Mesendoderm (in vitro differentiated cells): ENCODE measurements around the gene PLXND1.
A peak's percentile ranks its signal among the peaks of the same experiment; 100 is the strongest.

Source experiments
- DNase-seq: peaks from one replicate; pipeline ENCODE4 v3.0.0; 2013
- H2AK5ac ChIP-seq: 2 replicates; pipeline ENCODE4 v1.6.1; 2013; ENCODE audit warnings: low read length, inconsistent platforms
- H2BK120ac ChIP-seq: 2 replicates; pipeline ENCODE4 v1.6.1; 2013; ENCODE audit warnings: low read depth, mild to moderate bottlenecking, low read length, moderate library complexity, mixed read lengths
- H2BK15ac ChIP-seq: replicated peaks from 2 replicates; pipeline ENCODE4 v1.6.1; 2013; ENCODE audit warnings: low read depth, mild to moderate bottlenecking, moderate library complexity
- H2BK5ac ChIP-seq: 2 replicates; pipeline ENCODE4 v1.6.1; 2013; ENCODE audit warnings: low read length, inconsistent platforms
- H3K18ac ChIP-seq: 2 replicates; pipeline ENCODE4 v1.6.1; 2013; ENCODE audit warnings: mild to moderate bottlenecking, low read length, mixed read lengths
- H3K23ac ChIP-seq: one replicate; pipeline ENCODE4 v1.6.1; 2013; ENCODE audit warnings: low read length
- H3K27ac ChIP-seq: 2 replicates; pipeline ENCODE4 v1.5.1; 2013; ENCODE audit warnings: low read depth, mild to moderate bottlenecking, inconsistent platforms, low read length, moderate library complexity
- H3K27me3 ChIP-seq: 2 replicates; pipeline ENCODE4 v1.6.1; 2013; ENCODE audit warnings: low read length, control low read depth, mild to moderate bottlenecking, inconsistent platforms; ENCODE audit not compliant: insufficient read depth, poor library complexity
- H3K36me3 ChIP-seq: 2 replicates; pipeline ENCODE4 v1.6.1; 2013; ENCODE audit warnings: low read length, inconsistent platforms; ENCODE audit not compliant: control insufficient read depth, insufficient read depth
- H3K4ac ChIP-seq: one replicate; pipeline ENCODE4 v1.6.1; 2013; ENCODE audit warnings: low read depth, mild to moderate bottlenecking, low read length, moderate library complexity
- H3K4me1 ChIP-seq: 2 replicates; pipeline ENCODE4 v1.6.1; 2013; ENCODE audit warnings: low read depth, low read length, inconsistent platforms; ENCODE audit not compliant: control insufficient read depth
- H3K4me2 ChIP-seq: 2 replicates; pipeline ENCODE4 v1.6.1; 2013; ENCODE audit warnings: low read length
- H3K4me3 ChIP-seq: 2 replicates; pipeline ENCODE4 v1.5.1; 2013; ENCODE audit warnings: mild to moderate bottlenecking, low read length
- H3K56ac ChIP-seq: one replicate; pipeline ENCODE4 v1.6.1; 2013; ENCODE audit warnings: low read length
- H3K79me1 ChIP-seq: 2 replicates; pipeline ENCODE4 v1.6.1; 2013; ENCODE audit warnings: low read length, inconsistent platforms
- H3K79me2 ChIP-seq: 2 replicates; pipeline ENCODE4 v1.6.1; 2013; ENCODE audit warnings: mild to moderate bottlenecking, low read length; ENCODE audit not compliant: control insufficient read depth, insufficient read depth
- H3K9ac ChIP-seq: 2 replicates; pipeline ENCODE4 v1.6.1; 2013; ENCODE audit warnings: low read length, inconsistent platforms
- H4K5ac ChIP-seq: one replicate; pipeline ENCODE4 v1.6.1; 2013; ENCODE audit warnings: low read length
- H4K8ac ChIP-seq: one replicate; pipeline ENCODE4 v1.6.1; 2013; ENCODE audit warnings: low read depth, mild to moderate bottlenecking, control low read depth, low read length, moderate library complexity
- WGBS: extraction: QIAGEN DNeasy Blood & Tissue Kit; methylation state at CpG from one replicate; pipeline ENCODE4 v1.1.7; 2013; ENCODE audit warnings: low lambda C conversion rate, missing lambda C conversion rate; ENCODE audit not compliant: insufficient coverage; ENCODE audit errors: extremely low coverage; 5-methylcytosine and 5-hydroxymethylcytosine counted together

The PLXND1 gene

DNA sequence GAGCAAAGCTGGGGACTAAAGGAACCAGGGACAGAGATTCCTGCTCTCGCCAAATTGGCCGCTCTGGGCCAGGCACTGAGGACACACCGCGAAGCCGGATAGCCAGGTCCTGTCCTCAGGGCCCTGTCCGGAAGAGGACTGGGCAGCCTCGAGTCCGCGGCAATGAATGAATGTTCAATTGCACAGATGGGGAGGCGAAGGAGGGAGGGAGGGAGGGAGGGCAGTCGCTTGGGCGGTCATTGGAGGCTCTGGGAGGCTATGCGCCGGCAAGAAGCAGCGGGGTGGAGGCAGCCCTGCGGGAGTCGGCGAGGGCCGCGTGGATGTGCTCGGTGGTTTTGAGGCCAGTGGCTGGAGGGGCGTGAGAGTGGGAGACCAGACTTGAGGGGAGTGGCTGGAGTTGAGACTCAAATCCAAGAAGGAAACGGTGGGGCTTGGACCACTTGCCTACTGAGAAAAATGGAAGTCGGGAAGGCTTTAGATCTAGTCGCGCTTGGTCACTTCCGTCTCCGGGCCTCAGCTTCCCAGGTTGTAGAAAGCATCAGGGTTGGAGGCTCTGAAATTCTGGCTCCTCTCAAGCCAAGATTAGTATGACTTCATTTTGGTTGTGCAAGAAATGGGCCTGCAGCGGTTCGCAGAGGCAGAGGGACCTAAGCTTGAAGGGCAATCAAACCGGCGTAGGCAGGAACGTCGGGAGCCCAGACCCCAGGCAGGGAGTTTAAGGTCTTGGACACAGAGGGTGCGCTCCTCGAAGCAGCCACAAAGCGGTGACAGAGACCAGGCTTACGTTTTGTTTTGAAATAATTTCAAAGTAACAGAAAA is 21.1 kb upstream of the PLXND1 start:
- no CpG with 5 or more reads among the region's 38 CpGs for WGBS

DNA sequence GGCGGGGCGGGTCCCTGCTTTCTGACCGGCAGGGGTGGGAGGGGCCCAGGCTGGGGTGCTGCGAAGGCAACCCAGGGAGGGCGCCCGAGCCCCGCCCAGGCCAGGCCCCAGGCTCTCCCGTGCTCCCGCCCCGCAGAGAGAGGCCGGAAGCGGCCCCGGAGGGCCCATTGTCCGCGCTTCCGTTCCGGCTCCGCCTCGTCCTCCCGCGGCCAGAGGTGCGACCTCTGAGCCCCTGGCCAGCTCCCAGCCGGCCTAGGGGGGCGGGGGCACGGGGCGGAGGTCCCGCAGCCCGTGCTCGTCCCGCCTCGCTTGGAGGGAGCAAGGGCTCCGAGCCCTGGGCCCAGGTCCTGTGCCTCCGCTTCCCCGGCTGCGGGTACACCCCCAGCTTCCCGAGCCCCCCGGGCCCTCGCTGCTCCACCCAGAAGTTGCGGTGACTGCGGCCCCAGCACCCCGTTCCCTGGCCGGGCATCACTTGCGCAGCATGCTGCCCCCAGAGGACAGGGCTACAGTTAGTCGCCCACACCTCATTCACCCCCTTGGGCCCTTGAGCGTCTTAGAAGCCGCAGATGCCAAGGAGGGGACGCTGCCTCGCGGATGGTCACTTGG is 20.4 kb upstream of the PLXND1 start:
- no peaks in the 10 kb centered on the region for H3K79me2 ChIP-seq
- peak; percentile 94 for DNase-seq

More for the DNA sequence above, 21.1 kb upstream of the PLXND1 start:
- Histone ChIP-seq H3K9ac (peak overlapping the region; percentile 99), H3K4me2 (peak overlapping the region; percentile 98), H4K5ac (peak overlapping the region; percentile 61), H3K4me3 (peak overlapping the region; percentile 68), H2BK120ac (peak overlapping the region; percentile 29), H3K27me3 (no peaks in the 10 kb centered on the region), H4K8ac (peak overlapping the region; percentile 60), H2BK5ac (peak overlapping the region; percentile 98), H3K18ac (peak overlapping the region; percentile 72), H2AK5ac (peak overlapping the region; percentile 98), H3K27ac (peak overlapping the region; percentile 98), H2BK15ac (no peak overlapping the region), H3K79me2 (no peaks in the 10 kb centered on the region), H3K4ac (peak overlapping the region; percentile 85), H3K4me1 (peaks cover 4% of the 10 kb centered on the region), H3K79me1 (no peaks in the 10 kb centered on the region), H3K56ac (peak overlapping the region; percentile 100), H3K23ac (peak overlapping the region; percentile 85), H3K36me3 (no peaks in the 10 kb centered on the region)
- DNase-seq: peak; percentile 95

DNA sequence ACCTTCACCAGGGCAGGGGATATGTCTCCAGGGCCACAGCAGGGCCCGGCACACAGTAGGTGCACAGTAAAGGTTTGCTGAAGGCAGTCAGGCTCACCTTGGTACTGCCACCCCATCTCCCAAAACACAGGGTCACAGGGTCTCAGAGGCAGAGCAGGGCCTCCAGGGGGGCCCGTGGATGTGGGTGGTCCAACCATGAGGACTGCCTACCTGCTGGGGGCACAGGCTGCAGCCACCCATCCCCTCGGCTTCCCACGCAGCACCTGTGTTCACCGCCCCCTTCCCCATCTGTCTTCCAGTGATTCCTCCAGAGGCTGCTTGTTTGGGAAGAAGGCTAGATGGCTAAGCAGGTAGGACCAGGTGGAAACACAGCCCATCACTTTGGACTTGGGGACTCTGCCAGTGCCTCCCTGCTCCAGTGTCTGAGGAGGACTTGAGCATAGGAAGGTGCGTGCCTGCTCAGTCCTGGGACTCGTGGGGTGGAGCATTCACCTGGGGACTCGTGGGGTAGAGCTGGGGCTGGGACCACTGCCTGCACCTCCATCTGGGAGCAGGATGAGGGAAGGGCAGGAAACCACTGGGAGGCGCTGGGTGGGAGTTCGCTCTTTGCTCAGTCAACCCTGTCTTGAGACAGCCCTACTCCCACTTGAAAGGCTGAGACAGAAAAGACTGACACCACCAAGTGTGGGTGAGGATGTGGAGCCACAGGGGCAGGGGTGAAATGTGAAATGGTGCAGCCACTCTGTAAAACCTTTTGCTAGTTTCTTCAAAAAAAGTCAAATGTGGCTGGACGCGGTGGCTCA is 18.8 kb upstream of the PLXND1 start:
- H3K27me3 ChIP-seq: no peaks in the 10 kb centered on the region
- peak overlapping the region; percentile 75 for H2AK5ac ChIP-seq
- H3K4me2 ChIP-seq: no peak overlapping the region
- no peak overlapping the region for H2BK15ac ChIP-seq
- no peaks in the 10 kb centered on the region for H3K79me1 ChIP-seq
- no peak overlapping the region for H3K18ac ChIP-seq
- no peak overlapping the region for H2BK120ac ChIP-seq
- H3K79me2 ChIP-seq: no peaks in the 10 kb centered on the region
- H3K9ac ChIP-seq: no peak overlapping the region
- H3K36me3 ChIP-seq: no peaks in the 10 kb centered on the region
- no peak overlapping the region for H4K8ac ChIP-seq
- peak overlapping the region; percentile 27 for H3K27ac ChIP-seq
- no peak overlapping the region for H3K4me3 ChIP-seq
- DNase-seq: no peak
- WGBS: no CpG with 5 or more reads among the region's 12 CpGs
- H4K5ac ChIP-seq: no peak overlapping the region
- H3K56ac ChIP-seq: peak overlapping the region; percentile 69
- no peak overlapping the region for H3K23ac ChIP-seq
- peaks cover 4% of the 10 kb centered on the region for H3K4me1 ChIP-seq
- peak overlapping the region; percentile 21 for H2BK5ac ChIP-seq
- no peak overlapping the region for H3K4ac ChIP-seq

More for the DNA sequence above, 20.4 kb upstream of the PLXND1 start:
- H3K18ac ChIP-seq: peak overlapping the region; percentile 72
- H2BK5ac ChIP-seq: peak overlapping the region; percentile 98
- H3K4me3 ChIP-seq: peak overlapping the region; percentile 68
- H3K23ac ChIP-seq: peak overlapping the region; percentile 83
- peak overlapping the region; percentile 98 for H3K4me2 ChIP-seq
- no peak overlapping the region for H4K8ac ChIP-seq
- peak overlapping the region; percentile 99 for H3K9ac ChIP-seq
- peak overlapping the region; percentile 85 for H3K4ac ChIP-seq
- H2AK5ac ChIP-seq: peak overlapping the region; percentile 98
- WGBS: no CpG with 5 or more reads among the region's 49 CpGs
- H3K79me1 ChIP-seq: no peaks in the 10 kb centered on the region
- H3K27me3 ChIP-seq: no peaks in the 10 kb centered on the region
- no peak overlapping the region for H2BK15ac ChIP-seq
- peak overlapping the region; percentile 61 for H4K5ac ChIP-seq
- peak overlapping the region; percentile 100 for H3K56ac ChIP-seq
- H2BK120ac ChIP-seq: peak overlapping the region; percentile 29
- peak overlapping the region; percentile 98 for H3K27ac ChIP-seq
- H3K4me1 ChIP-seq: peaks cover 4% of the 10 kb centered on the region
- no peaks in the 10 kb centered on the region for H3K36me3 ChIP-seq

DNA sequence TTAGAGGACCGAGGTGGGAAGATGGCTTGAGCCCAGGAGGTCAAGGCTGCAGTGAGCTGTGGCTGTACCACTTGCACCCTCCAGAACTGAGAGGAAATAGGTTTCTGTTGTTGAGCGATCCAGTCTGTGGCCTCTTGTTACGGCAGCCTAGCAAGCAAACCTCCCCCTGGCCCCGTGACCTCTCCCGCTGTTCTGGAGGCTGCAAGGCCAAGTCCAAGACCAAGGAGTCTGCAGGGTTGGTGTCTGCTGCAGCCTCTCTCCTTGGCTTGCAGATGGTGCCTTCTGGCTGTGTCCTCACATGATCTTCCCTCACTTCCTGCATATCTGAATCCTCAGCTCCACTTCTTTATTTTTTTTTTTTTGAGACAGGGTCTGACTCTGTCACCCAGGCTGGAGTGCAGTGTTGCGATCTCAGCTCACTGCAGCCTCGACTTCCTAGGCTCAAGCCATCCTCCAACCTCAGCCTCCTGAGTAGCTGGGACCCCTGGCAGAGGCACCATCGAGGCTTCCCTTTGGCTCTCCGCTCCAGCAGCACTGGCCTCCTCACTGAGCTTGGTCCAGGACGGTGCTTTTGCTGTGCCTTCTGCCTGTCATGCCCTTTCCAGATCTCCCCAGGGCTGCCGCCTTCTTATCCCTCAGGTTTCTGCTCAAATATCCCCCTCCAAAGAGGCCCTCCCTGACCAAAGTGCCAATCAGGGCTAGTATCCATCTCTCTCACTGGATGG is 18.0 kb upstream of the PLXND1 start:
- Histone ChIP-seq H3K4me1 (peaks cover 4% of the 10 kb centered on the region), H3K27ac (no peak overlapping the region), H3K9ac (no peak overlapping the region), H3K4me2 (no peak overlapping the region), H2BK5ac (peak overlapping the region; percentile 17), H3K79me1 (no peaks in the 10 kb centered on the region), H2BK15ac (no peak overlapping the region), H3K4me3 (no peak overlapping the region), H4K8ac (no peak overlapping the region), H3K79me2 (no peaks in the 10 kb centered on the region), H4K5ac (no peak overlapping the region), H3K18ac (no peak overlapping the region), H3K56ac (peak overlapping the region; percentile 56), H3K27me3 (no peaks in the 10 kb centered on the region), H3K23ac (no peak overlapping the region), H2AK5ac (peak overlapping the region; percentile 75), H3K36me3 (no peaks in the 10 kb centered on the region), H3K4ac (no peak overlapping the region), H2BK120ac (no peak overlapping the region)
- DNase-seq: no peak
- WGBS: no CpG with 5 or more reads among the region's 11 CpGs

DNA sequence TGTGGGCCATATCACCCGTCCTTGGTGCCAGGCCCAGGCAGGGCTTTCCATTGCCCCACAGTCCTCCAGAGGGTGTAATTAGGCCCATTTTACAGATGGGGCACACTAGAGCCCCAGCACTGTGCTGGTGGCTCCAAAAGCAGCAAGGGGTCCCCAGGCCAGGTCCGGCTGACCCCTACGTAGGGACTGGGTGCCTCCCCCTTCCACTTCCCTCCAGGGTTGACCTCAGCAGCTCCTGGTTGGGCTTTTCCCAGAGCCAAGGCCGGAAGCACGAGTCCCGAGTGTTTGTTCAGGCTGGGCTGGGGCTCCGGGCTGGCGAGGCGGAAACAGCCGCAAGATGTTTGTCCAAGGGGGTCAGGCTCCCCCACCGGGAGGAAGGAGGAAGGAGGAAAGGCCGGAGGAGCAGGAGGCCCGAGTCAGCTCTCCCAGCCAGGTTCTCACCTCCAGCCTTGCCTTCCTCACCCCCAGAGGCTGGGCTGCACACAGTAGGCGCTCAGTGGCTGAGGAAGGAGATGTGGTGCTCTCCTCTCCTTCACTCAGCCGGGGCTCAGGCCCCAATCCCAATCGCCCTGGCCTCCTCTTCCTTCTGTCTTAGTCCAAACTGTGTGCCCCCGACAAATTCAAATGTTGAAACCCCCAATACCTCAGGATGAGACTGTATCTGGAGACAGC is 17.1 kb upstream of the PLXND1 start:
- Histone ChIP-seq H3K4me2 (no peak overlapping the region), H3K4me3 (no peak overlapping the region), H2AK5ac (no peak overlapping the region), H3K27ac (no peak overlapping the region), H3K18ac (no peak overlapping the region), H3K56ac (peak overlapping the region; percentile 30), H3K79me1 (no peaks in the 10 kb centered on the region), H4K8ac (no peak overlapping the region), H2BK15ac (no peak overlapping the region), H2BK120ac (no peak overlapping the region), H2BK5ac (no peak overlapping the region), H3K79me2 (no peaks in the 10 kb centered on the region), H4K5ac (no peak overlapping the region), H3K4ac (no peak overlapping the region), H3K36me3 (no peaks in the 10 kb centered on the region), H3K23ac (no peak overlapping the region), H3K9ac (no peak overlapping the region), H3K4me1 (peaks cover 4% of the 10 kb centered on the region), H3K27me3 (no peaks in the 10 kb centered on the region)
- no peak for DNase-seq
- WGBS: no CpG with 5 or more reads among the region's 17 CpGs
